ENCODE results near the gene KLHL2.

DNA sequence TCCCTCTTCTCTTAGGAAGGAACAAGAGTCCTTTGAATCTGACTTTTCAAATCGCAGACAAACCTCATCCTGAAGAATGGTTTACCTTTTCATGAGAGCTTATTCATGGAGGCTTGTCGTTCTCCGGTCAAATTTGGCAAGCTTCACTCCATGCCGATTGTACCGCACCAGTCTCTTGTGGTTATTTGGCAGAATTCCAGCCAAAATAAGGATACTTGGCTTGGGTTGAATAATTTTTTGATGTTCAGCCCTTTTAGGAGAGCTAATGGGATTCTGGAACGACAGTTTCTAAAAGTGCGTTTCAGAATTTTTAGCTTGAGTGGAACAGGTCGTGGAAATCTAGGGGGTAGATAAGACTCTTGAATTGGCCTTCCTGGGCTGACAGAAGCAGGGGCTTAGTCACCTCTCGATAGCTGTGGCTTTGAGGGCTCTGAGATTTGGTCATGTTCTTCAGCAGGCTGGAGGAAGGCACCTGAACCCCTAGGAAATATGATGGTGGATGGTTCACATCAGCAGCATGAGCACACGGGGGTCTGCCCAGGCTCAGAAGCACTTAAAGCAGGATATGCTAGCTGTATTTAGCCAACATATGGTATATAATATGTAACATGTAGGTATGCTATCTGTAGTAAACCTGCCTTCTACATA is 1.5 kb downstream of the KLHL2 start:
- no peak for TF ChIP-seq POLR2AphosphoS5 (IDR thresholded peaks at IDR 0.05; ENCODE audit: borderline replicate concordance, low read depth, low read length)
- no peak for TF ChIP-seq EZH2 (IDR thresholded peaks at IDR 0.05)
